GM18520 (cell line): Measurements from ENCODE around the gene CARD14.
"Not testable (repeated sequence)": the region's sequence is repeated elsewhere in the genome, so short reads cannot be mapped to it uniquely, and the experiment has no call there.

Experiments
- ATAC-seq: cut with Tn5 transposase; IDR thresholded peaks from one replicate; pipeline ENCODE4 v1.9.1; 2021; ENCODE audit not compliant: unreplicated experiment

The CARD14 gene

GRCh38 chr17:80222376-80223141, 52.7 kb downstream of the CARD14 start:
- no peak for ATAC-seq

- ATAC-seq: no peak
Measured at GRCh38 chr17:80223142-80223815, 53.4 kb downstream of the CARD14 start.

DNA sequence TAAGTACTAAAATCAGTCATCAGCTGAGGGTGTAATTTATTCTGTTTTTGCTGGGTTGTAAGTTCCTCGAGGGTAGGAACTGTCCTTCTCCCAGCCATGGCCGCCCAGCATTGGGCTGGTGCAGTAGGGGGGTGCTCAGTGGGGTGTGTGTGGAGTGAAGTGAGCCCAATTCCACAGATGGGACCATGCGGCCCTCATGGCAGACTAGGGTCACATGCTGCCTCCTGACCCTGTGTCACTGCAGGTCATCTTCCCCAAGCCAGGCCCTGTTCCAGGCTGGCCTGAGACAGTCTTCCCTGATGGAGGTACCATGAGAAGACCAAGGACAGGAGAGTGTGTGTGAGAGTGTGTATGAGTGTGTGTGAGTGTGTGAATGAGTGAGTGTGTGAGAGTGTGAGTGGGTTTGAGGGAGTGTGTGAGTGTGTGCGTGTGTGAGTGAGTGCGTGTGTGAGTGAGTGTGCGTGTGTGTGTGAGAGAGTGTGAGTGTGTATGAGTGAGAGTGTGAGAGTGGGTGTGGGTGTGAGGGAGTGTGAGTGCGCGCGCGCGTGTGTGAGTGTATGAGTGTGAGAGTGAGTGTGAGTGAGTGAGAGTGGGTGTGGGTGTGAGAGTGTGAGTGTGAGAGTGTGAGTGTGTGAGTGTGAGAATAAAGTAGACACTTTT, 54.1 kb downstream of the CARD14 start:
- no peak for ATAC-seq

- ATAC-seq: no peak
Measured at GRCh38 chr17:80224683-80225082, 54.9 kb downstream of the CARD14 start.

DNA sequence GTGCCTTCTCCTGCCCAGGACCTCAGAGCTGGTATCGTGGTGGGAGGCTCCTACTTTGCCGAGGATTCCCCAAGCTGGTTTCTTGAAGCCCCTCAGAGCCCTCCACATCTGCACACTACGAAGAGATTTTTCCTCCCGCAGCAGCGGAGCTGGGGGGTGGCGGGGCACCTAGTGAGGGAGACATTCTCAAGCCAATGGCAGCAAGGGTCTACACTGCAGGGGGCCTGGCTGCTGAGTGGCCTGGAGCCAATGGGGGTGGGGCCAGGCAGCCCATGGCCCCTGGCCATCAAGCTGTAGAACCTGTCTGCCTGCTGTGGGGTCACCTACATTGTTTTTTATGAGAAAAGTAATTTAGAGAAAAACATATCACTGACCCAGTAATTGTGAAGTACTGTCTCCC, 55.4 kb downstream of the CARD14 start:
- no peak for ATAC-seq

DNA sequence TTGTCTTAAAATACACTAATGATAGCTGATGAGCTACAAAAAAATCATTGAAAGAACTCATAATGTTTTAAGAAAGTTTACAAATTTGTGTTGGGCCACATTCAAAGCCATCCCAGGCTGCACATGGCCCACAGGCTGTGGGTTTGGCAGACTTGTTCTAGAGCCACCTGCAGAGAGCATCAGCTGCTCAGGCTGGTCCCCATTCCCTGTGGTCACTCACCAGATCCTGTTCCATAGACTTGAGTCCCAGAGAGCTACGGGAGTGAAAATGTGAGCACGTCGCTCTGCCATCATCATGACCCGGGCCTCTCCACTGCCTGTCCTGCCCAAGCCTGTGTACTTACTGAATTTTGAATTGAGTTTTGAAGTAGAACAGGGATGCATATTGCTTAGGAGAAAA, 57.3 kb downstream of the CARD14 start:
- no peak for ATAC-seq

DNA sequence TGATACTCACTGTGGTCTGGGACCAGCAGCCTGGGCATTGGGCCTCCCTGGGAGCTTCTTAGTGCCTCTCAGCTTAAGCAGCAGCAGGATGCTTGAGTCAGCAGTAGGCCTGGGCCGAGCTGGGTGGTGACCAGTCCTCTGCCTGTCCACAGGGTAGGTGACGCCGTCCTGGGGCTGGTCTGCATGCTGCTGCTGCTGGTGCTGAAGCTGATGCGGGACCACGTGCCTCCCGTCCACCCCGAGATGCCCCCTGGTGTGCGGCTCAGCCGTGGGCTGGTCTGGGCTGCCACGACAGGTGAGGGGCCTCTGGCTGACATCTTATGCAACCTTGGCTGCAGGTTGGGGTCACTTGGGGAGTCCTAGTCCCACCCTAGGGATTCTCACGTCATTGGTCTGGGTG, 57.8 kb downstream of the CARD14 start:
- ATAC-seq: no peak

GRCh38 chr17:80228477-80228876, 58.6 kb downstream of the CARD14 start:
- ATAC-seq: no peak

GRCh38 chr17:80229011-80229410, 59.2 kb downstream of the CARD14 start:
- no peak for ATAC-seq

- no peak for ATAC-seq
Measured at GRCh38 chr17:80232438-80232837, 62.6 kb downstream of the CARD14 start.

- no peak for ATAC-seq
Measured at GRCh38 chr17:80233202-80233601, 63.4 kb downstream of the CARD14 start.

DNA sequence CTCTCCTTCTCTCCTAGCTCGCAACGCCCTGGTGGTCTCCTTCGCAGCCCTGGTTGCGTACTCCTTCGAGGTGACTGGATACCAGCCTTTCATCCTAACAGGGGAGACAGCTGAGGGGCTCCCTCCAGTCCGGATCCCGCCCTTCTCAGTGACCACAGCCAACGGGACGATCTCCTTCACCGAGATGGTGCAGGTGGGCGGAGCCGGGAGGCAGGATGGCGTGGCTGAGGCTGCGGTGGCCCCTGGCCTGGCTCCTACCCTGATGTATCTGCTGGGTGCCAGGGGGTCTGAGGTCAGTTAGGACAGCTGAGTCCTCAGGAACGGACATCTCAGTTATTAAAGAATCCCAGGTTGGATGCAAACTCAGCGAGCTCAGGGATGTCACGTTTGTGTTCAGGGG, 67.1 kb downstream of the CARD14 start:
- ATAC-seq: no peak

GRCh38 chr17:80237386-80237785, 67.6 kb downstream of the CARD14 start:
- ATAC-seq: no peak

DNA sequence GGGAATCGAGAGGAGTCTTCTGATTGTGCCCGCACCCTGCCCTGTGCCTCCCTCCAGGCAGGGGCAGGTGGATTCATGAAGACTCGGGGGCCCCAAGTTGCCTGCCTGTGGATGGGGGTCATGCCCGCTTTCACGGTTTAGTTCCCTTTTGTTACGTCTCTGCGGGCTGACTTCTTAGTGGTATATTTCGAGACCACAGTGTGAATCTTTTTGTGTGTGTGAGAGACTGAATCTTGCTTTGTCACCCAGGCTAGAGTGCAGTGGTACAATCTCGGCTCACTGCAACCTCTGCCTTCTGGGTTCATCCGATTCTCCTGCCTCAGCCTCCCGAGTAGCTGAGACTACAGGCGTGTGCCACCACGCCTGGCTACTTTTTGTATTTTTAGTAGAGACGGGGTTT, 72.7 kb downstream of the CARD14 start:
- no peak for ATAC-seq

DNA sequence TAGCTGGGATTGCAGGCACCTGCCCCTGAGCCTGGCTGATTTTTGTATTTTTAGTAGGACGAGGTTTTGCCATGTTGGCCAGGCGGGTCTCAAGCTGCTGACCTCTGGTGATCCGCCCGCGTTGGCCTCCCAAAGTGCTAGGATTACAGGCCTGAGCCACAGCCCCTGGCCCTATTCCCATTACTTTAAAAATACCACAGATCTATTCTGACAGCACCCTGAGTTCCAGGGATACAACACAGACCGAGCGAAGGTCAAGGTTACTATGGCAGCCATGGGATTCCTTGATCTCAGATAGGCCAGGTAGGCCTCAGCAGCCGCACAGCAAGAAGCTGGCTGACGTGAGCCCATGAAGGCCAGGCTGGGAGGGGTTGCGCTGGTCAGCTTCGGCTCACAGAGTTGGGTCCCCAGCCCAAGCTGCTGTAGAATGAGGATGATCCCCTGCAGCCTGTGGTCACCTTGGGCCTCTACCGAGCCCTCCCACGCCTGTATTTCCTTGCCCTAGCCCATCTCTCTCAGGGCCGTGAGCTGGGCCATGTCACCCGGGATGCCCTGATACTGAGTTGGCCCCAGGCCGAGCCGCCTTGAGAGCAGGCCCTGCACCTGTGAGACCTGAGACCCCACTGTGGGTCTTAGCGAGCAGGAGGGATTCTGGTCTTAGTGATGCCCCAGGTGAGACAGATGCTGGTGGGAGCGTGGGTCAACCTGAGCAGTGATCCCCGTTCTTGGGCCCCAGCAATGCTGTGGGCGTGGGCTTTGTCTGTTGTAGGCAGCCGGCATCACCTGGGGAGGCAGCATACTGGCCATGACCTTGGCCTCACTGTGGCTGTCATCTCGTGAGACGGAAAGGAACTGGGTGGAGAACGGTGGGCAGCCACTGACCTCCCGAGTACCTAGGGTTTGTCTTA, 74.0 kb downstream of the CARD14 start:
- no peak for ATAC-seq

- not testable (repeated sequence) for ATAC-seq
Measured at GRCh38 chr17:80244448-80244847, 74.6 kb downstream of the CARD14 start.

GRCh38 chr17:80244871-80245509, 75.2 kb downstream of the CARD14 start:
- ATAC-seq: no peak

- no peak for ATAC-seq
Measured at GRCh38 chr17:80245566-80246265, 75.9 kb downstream of the CARD14 start.

GRCh38 chr17:80246266-80246681, 76.4 kb downstream of the CARD14 start:
- ATAC-seq: no peak

GRCh38 chr17:80246726-80247125, 76.9 kb downstream of the CARD14 start:
- ATAC-seq: no peak
